KOPT-K1 (cell line): Measurements from ENCODE around the gene PLCB1.

ENCODE experiments used
- H3K27ac ChIP-seq: fragments of 200-600 bp; sonication (generic); 2 replicates; pipeline ENCODE4 v1.5.1; 2016; ENCODE audit warnings: antibody characterized with exemption, mild to moderate bottlenecking, low read depth, low read length; ENCODE audit not compliant: poor library complexity, severe bottlenecking
- H3K36me3 ChIP-seq: fragments of 200-600 bp; sonication (generic); 2 replicates; pipeline ENCODE4 v1.5.1; 2017; ENCODE audit warnings: antibody characterized with exemption, mild to moderate bottlenecking, low read length, moderate library complexity; ENCODE audit not compliant: insufficient read depth
- H3K9me3 ChIP-seq: fragments of 200-600 bp; sonication (generic); 2 replicates; pipeline ENCODE4 v1.5.1; 2017; ENCODE audit warnings: antibody characterized with exemption, low read length, mild to moderate bottlenecking; ENCODE audit not compliant: insufficient read depth, poor library complexity, severe bottlenecking

The PLCB1 gene

GRCh38 chr20:8124639-8125038 lies 7.4 kb upstream of the PLCB1 start:
- Histone ChIP-seq H3K36me3 (no peaks in the 10 kb centered on the region), H3K9me3 (no peaks in the 10 kb centered on the region), H3K27ac (no peak overlapping the region)

GRCh38 chr20:8126181-8126580 lies 5.9 kb upstream of the PLCB1 start:
- Histone ChIP-seq H3K9me3 (no peaks in the 10 kb centered on the region), H3K27ac (no peak overlapping the region), H3K36me3 (no peaks in the 10 kb centered on the region)

- H3K9me3 ChIP-seq = no peaks in the 10 kb centered on the region
- no peaks in the 10 kb centered on the region for H3K36me3 ChIP-seq
- H3K27ac ChIP-seq = no peak overlapping the region
Observed at GRCh38 chr20:8126841-8127378, 5.2 kb upstream of the PLCB1 start.

GRCh38 chr20:8127553-8128255 lies 4.4 kb upstream of the PLCB1 start:
- Histone ChIP-seq H3K36me3 (no peaks in the 10 kb centered on the region), H3K27ac (no peak overlapping the region), H3K9me3 (no peaks in the 10 kb centered on the region)

- no peak overlapping the region for H3K27ac ChIP-seq
- no peaks in the 10 kb centered on the region for H3K9me3 ChIP-seq
- H3K36me3 ChIP-seq = no peaks in the 10 kb centered on the region
Observed at GRCh38 chr20:8128291-8129060, 3.6 kb upstream of the PLCB1 start.

- no peak overlapping the region for H3K27ac ChIP-seq
- no peaks in the 10 kb centered on the region for H3K36me3 ChIP-seq
Observed at GRCh38 chr20:8129211-8129976, 2.7 kb upstream of the PLCB1 start.

GRCh38 chr20:8130840-8131526 lies 1.1 kb upstream of the PLCB1 start:
- no peaks in the 10 kb centered on the region for H3K9me3 ChIP-seq
- H3K27ac ChIP-seq = no peak overlapping the region
- no peaks in the 10 kb centered on the region for H3K36me3 ChIP-seq

More at GRCh38 chr20:8129211-8129976, 2.7 kb upstream of the PLCB1 start:
- H3K9me3 ChIP-seq = no peaks in the 10 kb centered on the region

GRCh38 chr20:8132484-8133309 lies 631 bp downstream of the PLCB1 start:
- Histone ChIP-seq H3K27ac (no peak overlapping the region), H3K9me3 (no peaks in the 10 kb centered on the region), H3K36me3 (no peaks in the 10 kb centered on the region)

GRCh38 chr20:8133310-8133768 lies 1.3 kb downstream of the PLCB1 start:
- Histone ChIP-seq H3K9me3 (no peaks in the 10 kb centered on the region), H3K36me3 (no peaks in the 10 kb centered on the region), H3K27ac (no peak overlapping the region)

- Histone ChIP-seq H3K36me3 (no peaks in the 10 kb centered on the region), H3K27ac (no peak overlapping the region), H3K9me3 (no peaks in the 10 kb centered on the region)
Observed at GRCh38 chr20:8133851-8134451, 1.9 kb downstream of the PLCB1 start.

- Histone ChIP-seq H3K9me3 (no peaks in the 10 kb centered on the region), H3K27ac (no peak overlapping the region), H3K36me3 (no peaks in the 10 kb centered on the region)
Observed at GRCh38 chr20:8139899-8140298, 7.8 kb downstream of the PLCB1 start.

GRCh38 chr20:8143474-8143873 lies 11.4 kb downstream of the PLCB1 start:
- Histone ChIP-seq H3K9me3 (no peaks in the 10 kb centered on the region), H3K27ac (no peak overlapping the region), H3K36me3 (no peaks in the 10 kb centered on the region)

GRCh38 chr20:8144282-8145245 lies 12.5 kb downstream of the PLCB1 start:
- Histone ChIP-seq H3K9me3 (no peaks in the 10 kb centered on the region), H3K36me3 (no peaks in the 10 kb centered on the region), H3K27ac (no peak overlapping the region)
